ENCODE results near the gene URB1.

The URB1 gene

DNA sequence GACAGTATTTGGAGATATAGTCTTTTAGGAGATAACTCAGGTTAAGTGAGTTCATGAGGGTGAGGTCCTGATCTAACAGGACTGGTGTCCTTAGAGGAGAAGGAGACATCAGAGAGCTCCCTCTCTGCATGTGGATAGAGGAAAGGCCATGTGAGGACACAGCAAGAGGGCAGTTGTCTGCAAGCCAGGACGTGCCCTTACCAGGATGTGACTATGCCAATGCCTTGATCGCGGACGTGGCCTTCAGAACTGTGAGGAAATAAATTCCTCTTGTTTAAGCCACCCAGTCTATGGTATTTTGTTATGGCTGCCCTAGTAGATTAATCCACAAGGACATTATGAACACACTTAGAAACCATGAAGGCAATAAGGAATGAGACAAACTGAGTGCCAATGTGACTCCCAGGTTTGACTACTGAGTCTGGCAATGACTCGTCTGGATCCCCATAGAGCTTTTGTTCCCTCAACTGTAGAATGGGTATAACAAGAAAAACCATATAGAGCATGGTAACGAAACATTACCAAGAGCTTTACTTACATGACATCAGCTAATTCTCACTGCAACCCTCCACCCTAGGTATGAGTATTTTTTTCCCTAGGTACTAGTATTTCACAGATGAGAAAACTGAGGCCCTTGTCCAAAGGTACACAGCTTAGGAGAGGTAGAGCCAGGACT is 6.5 kb downstream of the URB1 start:
- CTCF ChIA-PET = interaction anchor here (1.3 to 1.5 kb wide), 3 partner anchors 14 to 214 kb away, joined by 4 to 11 read pairs (median 6); no protein-coding TSS in a partner anchor
- Histone ChIP-seq H3K9me3 (ENCODE audit: control insufficient read depth, insufficient read depth, low read depth, low read length) (no peaks in the 10 kb centered on the region), H3K4me3 (ENCODE audit: low read depth, low read length) (no peak overlapping the region), H3K4me1 (ENCODE audit: control insufficient read depth, insufficient read depth, low read length) (peaks cover 4% of the 10 kb centered on the region; the same call in 1 of the 2 replicates), H3K27ac (ENCODE audit: extremely low read depth, low read depth, low read length) (no peak overlapping the region), H3K36me3 (ENCODE audit: control insufficient read depth in 2 of 2, insufficient read depth in 1 of 2, low read length in 2 of 2) (peaks cover 15 to 72% of the 10 kb centered on the region in 2 experiments)
- POLR2A ChIA-PET = no interaction called here
- TF ChIP-seq, protein P1, sequence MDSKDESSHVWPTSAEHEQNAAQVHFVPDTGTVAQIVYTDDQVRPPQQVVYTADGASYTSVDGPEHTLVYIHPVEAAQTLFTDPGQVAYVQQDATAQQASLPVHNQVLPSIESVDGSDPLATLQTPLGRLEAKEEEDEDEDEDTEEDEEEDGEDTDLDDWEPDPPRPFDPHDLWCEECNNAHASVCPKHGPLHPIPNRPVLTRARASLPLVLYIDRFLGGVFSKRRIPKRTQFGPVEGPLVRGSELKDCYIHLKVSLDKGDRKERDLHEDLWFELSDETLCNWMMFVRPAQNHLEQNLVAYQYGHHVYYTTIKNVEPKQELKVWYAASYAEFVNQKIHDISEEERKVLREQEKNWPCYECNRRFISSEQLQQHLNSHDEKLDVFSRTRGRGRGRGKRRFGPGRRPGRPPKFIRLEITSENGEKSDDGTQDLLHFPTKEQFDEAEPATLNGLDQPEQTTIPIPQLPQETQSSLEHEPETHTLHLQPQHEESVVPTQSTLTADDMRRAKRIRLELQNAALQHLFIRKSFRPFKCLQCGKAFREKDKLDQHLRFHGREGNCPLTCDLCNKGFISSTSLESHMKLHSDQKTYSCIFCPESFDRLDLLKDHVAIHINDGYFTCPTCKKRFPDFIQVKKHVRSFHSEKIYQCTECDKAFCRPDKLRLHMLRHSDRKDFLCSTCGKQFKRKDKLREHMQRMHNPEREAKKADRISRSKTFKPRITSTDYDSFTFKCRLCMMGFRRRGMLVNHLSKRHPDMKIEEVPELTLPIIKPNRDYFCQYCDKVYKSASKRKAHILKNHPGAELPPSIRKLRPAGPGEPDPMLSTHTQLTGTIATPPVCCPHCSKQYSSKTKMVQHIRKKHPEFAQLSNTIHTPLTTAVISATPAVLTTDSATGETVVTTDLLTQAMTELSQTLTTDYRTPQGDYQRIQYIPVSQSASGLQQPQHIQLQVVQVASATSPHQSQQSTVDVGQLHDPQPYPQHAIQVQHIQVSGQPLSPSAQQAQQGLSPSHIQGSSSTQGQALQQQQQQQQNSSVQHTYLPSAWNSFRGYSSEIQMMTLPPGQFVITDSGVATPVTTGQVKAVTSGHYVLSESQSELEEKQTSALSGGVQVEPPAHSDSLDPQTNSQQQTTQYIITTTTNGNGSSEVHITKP (tag by site-specific recombination; IDR thresholded peaks at IDR 0.05) = peak; percentile 57; the same call in 1 of the 2 replicates
- TF ChIP-seq ZBTB17 (tag by site-specific recombination; IDR thresholded peaks at IDR 0.05) (0 out of 2 replicates have a peak, but pooled peaks have one; percentile 10), ZFP37 (tag by site-specific recombination; IDR thresholded peaks at IDR 0.05) (no peak)

DNA sequence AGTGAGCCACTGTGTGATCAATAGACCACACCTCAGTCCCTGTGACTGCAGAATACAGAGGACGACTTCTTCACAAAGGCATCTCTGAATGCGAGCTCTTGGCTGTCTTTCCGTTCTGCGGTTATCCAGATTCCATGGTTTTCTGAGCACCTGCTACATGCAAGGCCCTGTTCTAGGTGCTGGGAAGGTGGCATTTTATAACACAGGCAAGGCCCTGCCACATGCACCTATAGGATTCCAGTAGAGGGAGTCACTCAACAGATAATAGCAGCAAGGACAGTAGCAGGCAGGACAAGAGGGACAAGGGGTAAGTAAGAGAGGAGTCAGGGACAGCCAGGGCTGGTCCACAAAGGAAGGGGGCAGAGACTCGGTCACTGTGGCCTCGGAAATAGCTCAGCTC is 9.0 kb downstream of the URB1 start:
- TF ChIP-seq MZF1 (tag by site-specific recombination; IDR thresholded peaks at IDR 0.05; ENCODE audit: borderline replicate concordance) = no peak
- TF ChIP-seq ZEB2 (tag by site-specific recombination; IDR thresholded peaks at IDR 0.05) = no peak
- no peak for TF ChIP-seq ZNF677 (tag by site-specific recombination; IDR thresholded peaks at IDR 0.05)
- TF ChIP-seq KLF1 (tag by site-specific recombination; IDR thresholded peaks at IDR 0.05) = no peak
- TF ChIP-seq WT1 (tag by site-specific recombination; IDR thresholded peaks at IDR 0.05) = no peak
- TF ChIP-seq SP7 (tag by site-specific recombination; IDR thresholded peaks at IDR 0.05) = no peak
- TF ChIP-seq, protein P2, sequence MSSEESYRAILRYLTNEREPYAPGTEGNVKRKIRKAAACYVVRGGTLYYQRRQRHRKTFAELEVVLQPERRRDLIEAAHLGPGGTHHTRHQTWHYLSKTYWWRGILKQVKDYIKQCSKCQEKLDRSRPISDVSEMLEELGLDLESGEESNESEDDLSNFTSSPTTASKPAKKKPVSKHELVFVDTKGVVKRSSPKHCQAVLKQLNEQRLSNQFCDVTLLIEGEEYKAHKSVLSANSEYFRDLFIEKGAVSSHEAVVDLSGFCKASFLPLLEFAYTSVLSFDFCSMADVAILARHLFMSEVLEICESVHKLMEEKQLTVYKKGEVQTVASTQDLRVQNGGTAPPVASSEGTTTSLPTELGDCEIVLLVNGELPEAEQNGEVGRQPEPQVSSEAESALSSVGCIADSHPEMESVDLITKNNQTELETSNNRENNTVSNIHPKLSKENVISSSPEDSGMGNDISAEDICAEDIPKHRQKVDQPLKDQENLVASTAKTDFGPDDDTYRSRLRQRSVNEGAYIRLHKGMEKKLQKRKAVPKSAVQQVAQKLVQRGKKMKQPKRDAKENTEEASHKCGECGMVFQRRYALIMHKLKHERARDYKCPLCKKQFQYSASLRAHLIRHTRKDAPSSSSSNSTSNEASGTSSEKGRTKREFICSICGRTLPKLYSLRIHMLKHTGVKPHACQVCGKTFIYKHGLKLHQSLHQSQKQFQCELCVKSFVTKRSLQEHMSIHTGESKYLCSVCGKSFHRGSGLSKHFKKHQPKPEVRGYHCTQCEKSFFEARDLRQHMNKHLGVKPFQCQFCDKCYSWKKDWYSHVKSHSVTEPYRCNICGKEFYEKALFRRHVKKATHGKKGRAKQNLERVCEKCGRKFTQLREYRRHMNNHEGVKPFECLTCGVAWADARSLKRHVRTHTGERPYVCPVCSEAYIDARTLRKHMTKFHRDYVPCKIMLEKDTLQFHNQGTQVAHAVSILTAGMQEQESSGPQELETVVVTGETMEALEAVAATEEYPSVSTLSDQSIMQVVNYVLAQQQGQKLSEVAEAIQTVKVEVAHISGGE (tag by site-specific recombination; conservative IDR thresholded peaks at IDR 0.05; ENCODE audit: low read depth) = no peak
- no peak for TF ChIP-seq ZNF558 (tag by site-specific recombination; IDR thresholded peaks at IDR 0.05)
- TF ChIP-seq ZNF777 (tag by site-specific recombination; IDR thresholded peaks at IDR 0.05; ENCODE audit: borderline replicate concordance) = no peak
- no peak for TF ChIP-seq BCL11A (tag by site-specific recombination; IDR thresholded peaks at IDR 0.05; ENCODE audit: low read depth)
- TF ChIP-seq ZNF19 (tag by site-specific recombination; IDR thresholded peaks at IDR 0.05; ENCODE audit: low read depth) = no peak
- TF ChIP-seq, protein P3, sequence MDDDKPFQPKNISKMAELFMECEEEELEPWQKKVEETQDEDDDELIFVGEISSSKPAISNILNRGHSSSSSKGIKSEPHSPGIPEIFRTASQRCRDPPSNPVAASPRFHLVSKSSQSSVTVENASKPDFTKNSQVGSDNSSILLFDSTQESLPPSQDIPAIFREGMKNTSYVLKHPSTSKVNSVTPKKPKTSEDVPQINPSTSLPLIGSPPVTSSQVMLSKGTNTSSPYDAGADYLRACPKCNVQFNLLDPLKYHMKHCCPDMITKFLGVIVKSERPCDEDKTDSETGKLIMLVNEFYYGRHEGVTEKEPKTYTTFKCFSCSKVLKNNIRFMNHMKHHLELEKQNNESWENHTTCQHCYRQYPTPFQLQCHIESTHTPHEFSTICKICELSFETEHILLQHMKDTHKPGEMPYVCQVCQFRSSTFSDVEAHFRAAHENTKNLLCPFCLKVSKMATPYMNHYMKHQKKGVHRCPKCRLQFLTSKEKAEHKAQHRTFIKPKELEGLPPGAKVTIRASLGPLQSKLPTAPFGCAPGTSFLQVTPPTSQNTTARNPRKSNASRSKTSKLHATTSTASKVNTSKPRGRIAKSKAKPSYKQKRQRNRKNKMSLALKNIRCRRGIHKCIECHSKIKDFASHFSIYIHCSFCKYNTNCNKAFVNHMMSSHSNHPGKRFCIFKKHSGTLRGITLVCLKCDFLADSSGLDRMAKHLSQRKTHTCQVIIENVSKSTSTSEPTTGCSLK (tag by site-specific recombination; IDR thresholded peaks at IDR 0.05) = no peak
- TF ChIP-seq, protein P4, sequence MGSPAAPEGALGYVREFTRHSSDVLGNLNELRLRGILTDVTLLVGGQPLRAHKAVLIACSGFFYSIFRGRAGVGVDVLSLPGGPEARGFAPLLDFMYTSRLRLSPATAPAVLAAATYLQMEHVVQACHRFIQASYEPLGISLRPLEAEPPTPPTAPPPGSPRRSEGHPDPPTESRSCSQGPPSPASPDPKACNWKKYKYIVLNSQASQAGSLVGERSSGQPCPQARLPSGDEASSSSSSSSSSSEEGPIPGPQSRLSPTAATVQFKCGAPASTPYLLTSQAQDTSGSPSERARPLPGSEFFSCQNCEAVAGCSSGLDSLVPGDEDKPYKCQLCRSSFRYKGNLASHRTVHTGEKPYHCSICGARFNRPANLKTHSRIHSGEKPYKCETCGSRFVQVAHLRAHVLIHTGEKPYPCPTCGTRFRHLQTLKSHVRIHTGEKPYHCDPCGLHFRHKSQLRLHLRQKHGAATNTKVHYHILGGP (tag by site-specific recombination; IDR thresholded peaks at IDR 0.05) = no peak
- no peak for TF ChIP-seq ZFP37 (tag by site-specific recombination; IDR thresholded peaks at IDR 0.05)
- TF ChIP-seq ZNF292 (tag by site-specific recombination; IDR thresholded peaks at IDR 0.05; ENCODE audit: borderline replicate concordance, low read depth) = no peak
- TF ChIP-seq ZNF654 (tag by site-specific recombination; IDR thresholded peaks at IDR 0.05; ENCODE audit: low read depth) = no peak
- TF ChIP-seq, protein P5, sequence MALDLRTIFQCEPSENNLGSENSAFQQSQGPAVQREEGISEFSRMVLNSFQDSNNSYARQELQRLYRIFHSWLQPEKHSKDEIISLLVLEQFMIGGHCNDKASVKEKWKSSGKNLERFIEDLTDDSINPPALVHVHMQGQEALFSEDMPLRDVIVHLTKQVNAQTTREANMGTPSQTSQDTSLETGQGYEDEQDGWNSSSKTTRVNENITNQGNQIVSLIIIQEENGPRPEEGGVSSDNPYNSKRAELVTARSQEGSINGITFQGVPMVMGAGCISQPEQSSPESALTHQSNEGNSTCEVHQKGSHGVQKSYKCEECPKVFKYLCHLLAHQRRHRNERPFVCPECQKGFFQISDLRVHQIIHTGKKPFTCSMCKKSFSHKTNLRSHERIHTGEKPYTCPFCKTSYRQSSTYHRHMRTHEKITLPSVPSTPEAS (tag by site-specific recombination; IDR thresholded peaks at IDR 0.05) = no peak
- TF ChIP-seq ZNF169 (tag by site-specific recombination; IDR thresholded peaks at IDR 0.05) = no peak
- no peak for TF ChIP-seq TCF7L2 (IDR thresholded peaks at IDR 0.05; ENCODE audit: borderline replicate concordance, low read depth, low read length)
- ChIA-PET POLR2A (interaction anchor here (1.3 kb wide), 1 partner anchor 8 kb away, joined by 5 read pairs; no protein-coding TSS in a partner anchor), CTCF (interaction anchor here (1.0 to 1.3 kb wide), 2 partner anchors 24 to 218 kb away, joined by 3 to 4 read pairs; no protein-coding TSS in a partner anchor)
- Histone ChIP-seq H3K9me3 (ENCODE audit: control insufficient read depth, insufficient read depth, low read depth, low read length) (no peaks in the 10 kb centered on the region), H3K4me3 (ENCODE audit: low read depth, low read length) (no peak overlapping the region), H3K27ac (ENCODE audit: extremely low read depth, low read depth, low read length) (no peak overlapping the region), H3K4me1 (ENCODE audit: control insufficient read depth, insufficient read depth, low read length) (no peaks in the 10 kb centered on the region), H3K36me3 (ENCODE audit: control insufficient read depth in 2 of 2, insufficient read depth in 1 of 2, low read length in 2 of 2) (peaks cover 23 to 83% of the 10 kb centered on the region in 2 experiments)

Data from HEK293 (cell line).